WTC11 (cell line): ENCODE results near the gene LRP4. TPM values are rescaled to one million over a fixed set of nuclear protein-coding genes. Genes with fewer than 3 reads are reported as not detected.

ENCODE experiments used
- ATAC-seq: fragments of 200-7000 bp; cut with Tn5 transposase; 2 replicates; pipeline ENCODE4 v1.10.0; 2021; ENCODE audit warnings: mild to moderate bottlenecking, moderate library complexity
- CTCF ChIA-PET: fragments of 300-600 bp; sonication (Branson Sonifier 250); formaldehyde crosslinking; loops from one replicate; lab custom pipeline; 2021; ENCODE audit warnings: antibody characterized with exemption; lab: Charles Lee
- POLR2A ChIA-PET: fragments of 350-600 bp; sonication (Branson Sonifier 250); formaldehyde crosslinking; loops from one replicate; lab custom pipeline; 2021; ENCODE audit warnings: antibody characterized with exemption; lab: Charles Lee
- DNase-seq: peaks from one replicate; pipeline ENCODE4 v3.0.0; 2021; ENCODE audit warnings: low spot score
- H3K27ac Mint-ChIP-seq: 2 replicates; pipeline ENCODE4 v1.8.0; 2021; ENCODE audit warnings: mixed read lengths
- H3K27me3 Mint-ChIP-seq: 2 replicates; pipeline ENCODE4 v1.8.0; 2021; ENCODE audit warnings: low read depth, mild to moderate bottlenecking, moderate library complexity, mixed read lengths
- H3K36me3 Mint-ChIP-seq: 2 replicates; pipeline ENCODE4 v1.8.0; 2021; ENCODE audit warnings: mixed read lengths
- H3K4me1 Mint-ChIP-seq: 2 replicates; pipeline ENCODE4 v1.8.0; 2022; ENCODE audit warnings: mixed read lengths
- H3K4me3 Mint-ChIP-seq: 2 replicates; pipeline ENCODE4 v1.8.0; 2021; ENCODE audit warnings: mild to moderate bottlenecking, moderate library complexity, mixed read lengths
- H3K9me3 Mint-ChIP-seq: 2 replicates; pipeline ENCODE4 v1.8.0; 2021; ENCODE audit warnings: mixed read lengths
- ATF1 ChIP-seq: sonication (generic); formaldehyde crosslinking; IDR thresholded peaks from 2 replicates; pipeline ENCODE4 v1.8.1; 2023; ENCODE audit warnings: mild to moderate bottlenecking, moderate library complexity, missing genetic modification reagents
- E2F5 ChIP-seq: sonication (generic); formaldehyde crosslinking; IDR thresholded peaks from 2 replicates; pipeline ENCODE4 v1.8.1; 2022; ENCODE audit warnings: mild to moderate bottlenecking, moderate library complexity, missing genetic modification reagents
- ESRRA ChIP-seq: sonication (generic); formaldehyde crosslinking; IDR thresholded peaks from 2 replicates; pipeline ENCODE4 v1.8.1; 2022; ENCODE audit warnings: mild to moderate bottlenecking, missing genetic modification reagents, borderline replicate concordance
- FOXJ3 ChIP-seq: sonication (generic); formaldehyde crosslinking; IDR thresholded peaks from 2 replicates; pipeline ENCODE4 v1.9.0; 2021; ENCODE audit warnings: missing genetic modification reagents, mild to moderate bottlenecking, borderline replicate concordance
- GABPB1 ChIP-seq: sonication (generic); formaldehyde crosslinking; IDR thresholded peaks from 2 replicates; pipeline ENCODE4 v1.8.1; 2023; ENCODE audit warnings: mild to moderate bottlenecking, missing genetic modification reagents
- GRHL2 ChIP-seq: fragments of 250-450 bp; sonication (Bioruptor Pico); IDR thresholded peaks from 2 replicates; pipeline ENCODE4 v1.8.0; 2022; ENCODE audit warnings: mild to moderate bottlenecking, moderate library complexity; ENCODE audit not compliant: insufficient replicate concordance, severe bottlenecking
- GTF2I ChIP-seq: fragments of 250-450 bp; sonication (Bioruptor Pico); conservative IDR thresholded peaks from 2 replicates; pipeline ENCODE4 v1.4.0; 2021; ENCODE audit warnings: mild to moderate bottlenecking
- OVOL2 ChIP-seq: fragments of 250-450 bp; sonication (Bioruptor Pico); IDR thresholded peaks from 2 replicates; pipeline ENCODE4 v1.9.0; 2021; ENCODE audit warnings: mild to moderate bottlenecking, borderline replicate concordance
- TEAD1 ChIP-seq: sonication (generic); formaldehyde crosslinking; IDR thresholded peaks from 2 replicates; pipeline ENCODE4 v1.8.0; 2022; ENCODE audit warnings: mild to moderate bottlenecking, missing genetic modification reagents
- ZBTB21 ChIP-seq: sonication (generic); formaldehyde crosslinking; IDR thresholded peaks from 2 replicates; pipeline ENCODE4 v1.8.1; 2023; ENCODE audit warnings: mild to moderate bottlenecking, missing genetic modification reagents, borderline replicate concordance
- ZNF121 ChIP-seq: sonication (generic); formaldehyde crosslinking; IDR thresholded peaks from 2 replicates; pipeline ENCODE4 v1.8.0; 2023; ENCODE audit warnings: missing genetic modification reagents
- total RNA-seq: library from RNA; stranded (reverse); gene quantifications from 3 replicates; pipeline ENCODE4 v1.2.3, GENCODE V29; 2021
- TF ChIP-seq, protein P1 (sequence below): sonication (generic); formaldehyde crosslinking; IDR thresholded peaks from 2 replicates; pipeline ENCODE4 v1.8.0; 2022; ENCODE audit warnings: mild to moderate bottlenecking, missing genetic modification reagents
- TF ChIP-seq, protein P2 (sequence below): sonication (generic); formaldehyde crosslinking; IDR thresholded peaks from 2 replicates; pipeline ENCODE4 v1.8.0; 2023; ENCODE audit warnings: missing genetic modification reagents, mild to moderate bottlenecking, borderline replicate concordance
- TF ChIP-seq, protein P3 (sequence below): fragments of 200-600 bp; IDR thresholded peaks from 2 replicates; pipeline ENCODE4 v1.8.0; 2022; ENCODE audit warnings: antibody characterized with exemption

The LRP4 gene
- total RNA-seq, 1 experiment from 2014 or later, result 39.5 TPM

GRCh38 chr11:46912526-46913150 lies 5.7 kb downstream of the LRP4 start (continued):
- TF ChIP-seq GABPB1 (CRISPR knock-in tag), result no peak
- TF ChIP-seq, protein P1, sequence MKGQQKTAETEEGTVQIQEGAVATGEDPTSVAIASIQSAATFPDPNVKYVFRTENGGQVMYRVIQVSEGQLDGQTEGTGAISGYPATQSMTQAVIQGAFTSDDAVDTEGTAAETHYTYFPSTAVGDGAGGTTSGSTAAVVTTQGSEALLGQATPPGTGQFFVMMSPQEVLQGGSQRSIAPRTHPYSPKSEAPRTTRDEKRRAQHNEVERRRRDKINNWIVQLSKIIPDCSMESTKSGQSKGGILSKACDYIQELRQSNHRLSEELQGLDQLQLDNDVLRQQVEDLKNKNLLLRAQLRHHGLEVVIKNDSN (CRISPR knock-in tag), result 0 out of 2 replicates have a peak, but pooled peaks have one; percentile 13
- TF ChIP-seq TEAD1 (CRISPR knock-in tag), result 0 out of 2 replicates have a peak, but pooled peaks have one; percentile 38
- no peak for TF ChIP-seq OVOL2 (CRISPR knock-in tag)
- TF ChIP-seq GRHL2 (CRISPR knock-in tag), result no peak
- TF ChIP-seq E2F5, result 0 out of 2 replicates have a peak, but pooled peaks have one; percentile 33
- TF ChIP-seq ESRRA (CRISPR knock-in tag), result no peak

GRCh38 chr11:46907606-46908005 lies 10.7 kb downstream of the LRP4 start:
- no peak for DNase-seq
- Mint-ChIP-seq H3K36me3 (0 out of 2 replicates have a peak, but pooled peaks cover 2% of the 10 kb centered on the region), H3K9me3 (no peaks in the 10 kb centered on the region), H3K4me3 (peak overlapping the region; percentile 13; the same call in 1 of the 2 replicates), H3K27me3 (no peaks in the 10 kb centered on the region)
- CTCF ChIA-PET, result interaction anchor here (1.1 to 15.5 kb wide), 3 partner anchors 9 to 255 kb away, joined by 3 to 182 read pairs (median 15); no protein-coding TSS in a partner anchor
- POLR2A ChIA-PET, result no interaction called here
- TF ChIP-seq ZNF121 (peak; percentile 89), FOXJ3 (no peak), GTF2I (peak; percentile 16; the same call in 1 of the 2 replicates)
- TF ChIP-seq, all 79 proteins: peak for 2
- peaks cover 78% of the 10 kb centered on the region for H3K4me1 Mint-ChIP-seq
- peak overlapping the region; percentile 93 for H3K27ac Mint-ChIP-seq
- no peak for ATAC-seq

- CTCF ChIA-PET, result interaction anchor here (0.8 to 15.5 kb wide), 5 partner anchors 10 to 254 kb away, joined by 3 to 182 read pairs (median 6); no protein-coding TSS in a partner anchor
- H3K4me1 Mint-ChIP-seq, result peaks cover 68% of the 10 kb centered on the region
- DNase-seq (peak; percentile 46), ATAC-seq (peak; percentile 72)
- 0 out of 2 replicates have a peak, but pooled peaks cover 3% of the 10 kb centered on the region for H3K36me3 Mint-ChIP-seq
- no peaks in the 10 kb centered on the region for H3K9me3 Mint-ChIP-seq
- H3K4me3 Mint-ChIP-seq, result peak overlapping the region; percentile 13
- POLR2A ChIA-PET, result no interaction called here
- H3K27ac Mint-ChIP-seq, result peak overlapping the region; percentile 93
- no peaks in the 10 kb centered on the region for H3K27me3 Mint-ChIP-seq
- TF ChIP-seq ATF1 (CRISPR knock-in tag), result no peak
- TF ChIP-seq ZBTB21, result no peak
- TF ChIP-seq, protein P2, sequence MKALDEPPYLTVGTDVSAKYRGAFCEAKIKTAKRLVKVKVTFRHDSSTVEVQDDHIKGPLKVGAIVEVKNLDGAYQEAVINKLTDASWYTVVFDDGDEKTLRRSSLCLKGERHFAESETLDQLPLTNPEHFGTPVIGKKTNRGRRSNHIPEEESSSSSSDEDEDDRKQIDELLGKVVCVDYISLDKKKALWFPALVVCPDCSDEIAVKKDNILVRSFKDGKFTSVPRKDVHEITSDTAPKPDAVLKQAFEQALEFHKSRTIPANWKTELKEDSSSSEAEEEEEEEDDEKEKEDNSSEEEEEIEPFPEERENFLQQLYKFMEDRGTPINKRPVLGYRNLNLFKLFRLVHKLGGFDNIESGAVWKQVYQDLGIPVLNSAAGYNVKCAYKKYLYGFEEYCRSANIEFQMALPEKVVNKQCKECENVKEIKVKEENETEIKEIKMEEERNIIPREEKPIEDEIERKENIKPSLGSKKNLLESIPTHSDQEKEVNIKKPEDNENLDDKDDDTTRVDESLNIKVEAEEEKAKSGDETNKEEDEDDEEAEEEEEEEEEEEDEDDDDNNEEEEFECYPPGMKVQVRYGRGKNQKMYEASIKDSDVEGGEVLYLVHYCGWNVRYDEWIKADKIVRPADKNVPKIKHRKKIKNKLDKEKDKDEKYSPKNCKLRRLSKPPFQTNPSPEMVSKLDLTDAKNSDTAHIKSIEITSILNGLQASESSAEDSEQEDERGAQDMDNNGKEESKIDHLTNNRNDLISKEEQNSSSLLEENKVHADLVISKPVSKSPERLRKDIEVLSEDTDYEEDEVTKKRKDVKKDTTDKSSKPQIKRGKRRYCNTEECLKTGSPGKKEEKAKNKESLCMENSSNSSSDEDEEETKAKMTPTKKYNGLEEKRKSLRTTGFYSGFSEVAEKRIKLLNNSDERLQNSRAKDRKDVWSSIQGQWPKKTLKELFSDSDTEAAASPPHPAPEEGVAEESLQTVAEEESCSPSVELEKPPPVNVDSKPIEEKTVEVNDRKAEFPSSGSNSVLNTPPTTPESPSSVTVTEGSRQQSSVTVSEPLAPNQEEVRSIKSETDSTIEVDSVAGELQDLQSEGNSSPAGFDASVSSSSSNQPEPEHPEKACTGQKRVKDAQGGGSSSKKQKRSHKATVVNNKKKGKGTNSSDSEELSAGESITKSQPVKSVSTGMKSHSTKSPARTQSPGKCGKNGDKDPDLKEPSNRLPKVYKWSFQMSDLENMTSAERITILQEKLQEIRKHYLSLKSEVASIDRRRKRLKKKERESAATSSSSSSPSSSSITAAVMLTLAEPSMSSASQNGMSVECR (CRISPR knock-in tag), result 0 out of 2 replicates have a peak, but pooled peaks have one; percentile 32
- TF ChIP-seq, protein P3, sequence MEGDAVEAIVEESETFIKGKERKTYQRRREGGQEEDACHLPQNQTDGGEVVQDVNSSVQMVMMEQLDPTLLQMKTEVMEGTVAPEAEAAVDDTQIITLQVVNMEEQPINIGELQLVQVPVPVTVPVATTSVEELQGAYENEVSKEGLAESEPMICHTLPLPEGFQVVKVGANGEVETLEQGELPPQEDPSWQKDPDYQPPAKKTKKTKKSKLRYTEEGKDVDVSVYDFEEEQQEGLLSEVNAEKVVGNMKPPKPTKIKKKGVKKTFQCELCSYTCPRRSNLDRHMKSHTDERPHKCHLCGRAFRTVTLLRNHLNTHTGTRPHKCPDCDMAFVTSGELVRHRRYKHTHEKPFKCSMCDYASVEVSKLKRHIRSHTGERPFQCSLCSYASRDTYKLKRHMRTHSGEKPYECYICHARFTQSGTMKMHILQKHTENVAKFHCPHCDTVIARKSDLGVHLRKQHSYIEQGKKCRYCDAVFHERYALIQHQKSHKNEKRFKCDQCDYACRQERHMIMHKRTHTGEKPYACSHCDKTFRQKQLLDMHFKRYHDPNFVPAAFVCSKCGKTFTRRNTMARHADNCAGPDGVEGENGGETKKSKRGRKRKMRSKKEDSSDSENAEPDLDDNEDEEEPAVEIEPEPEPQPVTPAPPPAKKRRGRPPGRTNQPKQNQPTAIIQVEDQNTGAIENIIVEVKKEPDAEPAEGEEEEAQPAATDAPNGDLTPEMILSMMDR, result no peak
- TF ChIP-seq TEAD1 (CRISPR knock-in tag), result peak; percentile 32; the same call in 1 of the 2 replicates
Observed at GRCh38 chr11:46906609-46907041, 11.7 kb downstream of the LRP4 start.
